HepG2 (cell line): ENCODE measurements around the gene JPT1. TPM values are rescaled to one million over a fixed set of nuclear protein-coding genes. Genes with fewer than 3 reads are reported as not detected.

Source experiments
- CCDC6 ChIP-seq: sonication (generic); formaldehyde crosslinking; IDR thresholded peaks from 2 replicates; pipeline ENCODE4 v1.8.1; 2022; ENCODE audit warnings: mild to moderate bottlenecking, missing genetic modification reagents, moderate library complexity
- CTCF ChIP-seq: sonication (generic); formaldehyde crosslinking; IDR thresholded peaks from 2 replicates; pipeline ENCODE4 v1.5.0; 2020; ENCODE audit warnings: mild to moderate bottlenecking, missing genetic modification reagents, moderate library complexity
- DR1 ChIP-seq: sonication (generic); formaldehyde crosslinking; IDR thresholded peaks from 2 replicates; pipeline ENCODE4 v1.8.0; 2021; ENCODE audit warnings: mild to moderate bottlenecking, missing genetic modification reagents, inconsistent platforms
- ELF4 ChIP-seq: sonication (generic); formaldehyde crosslinking; IDR thresholded peaks from 2 replicates; pipeline ENCODE4 v1.5.0; 2020; ENCODE audit warnings: missing genetic modification reagents, mild to moderate bottlenecking, moderate library complexity, borderline replicate concordance
- HDAC1 ChIP-seq: sonication (generic); formaldehyde crosslinking; IDR thresholded peaks from 2 replicates; pipeline ENCODE4 v1.5.1; 2020; ENCODE audit warnings: mild to moderate bottlenecking, missing genetic modification reagents
- HOXA9 ChIP-seq: sonication (generic); formaldehyde crosslinking; IDR thresholded peaks from 2 replicates; pipeline ENCODE4 v1.8.1; 2022; ENCODE audit warnings: missing genetic modification reagents, mild to moderate bottlenecking, moderate library complexity, borderline replicate concordance
- MEIS1 ChIP-seq: sonication (generic); formaldehyde crosslinking; IDR thresholded peaks from 2 replicates; pipeline ENCODE4 v1.9.0; 2021; ENCODE audit warnings: mild to moderate bottlenecking, missing genetic modification reagents, moderate library complexity, borderline replicate concordance
- NAIF1 ChIP-seq: sonication (generic); formaldehyde crosslinking; IDR thresholded peaks from 2 replicates; pipeline ENCODE4 v1.5.0; 2020; ENCODE audit warnings: mild to moderate bottlenecking, missing genetic modification reagents, borderline replicate concordance
- NCOA5 ChIP-seq: sonication (generic); formaldehyde crosslinking; IDR thresholded peaks from 2 replicates; pipeline ENCODE4 v1.4.0; 2020; ENCODE audit warnings: missing genetic modification reagents
- NFKB2 ChIP-seq: sonication (generic); formaldehyde crosslinking; IDR thresholded peaks from 2 replicates; pipeline ENCODE4 v1.4.0; 2020; ENCODE audit warnings: missing genetic modification reagents, borderline replicate concordance
- NR2F6 ChIP-seq, 2 experiments: IDR thresholded peaks; 2 replicates each; pipeline ENCODE4 v1.6.1; 2016; ENCODE audit warnings: antibody characterized with exemption in 1 of 2, mild to moderate bottlenecking in 1 of 2
- RBFOX2 ChIP-seq: fragments of 200-400 bp; formaldehyde crosslinking; IDR thresholded peaks from 2 replicates; pipeline ENCODE4 v1.6.1; 2017; ENCODE audit warnings: low read depth, mild to moderate bottlenecking, low read length
- RFX1 ChIP-seq: fragments of 450-650 bp; IDR thresholded peaks from 2 replicates; pipeline ENCODE4 v1.6.1; 2017
- SOX6 ChIP-seq, 2 experiments: fragments of 450-650 bp in 1 of 2; sonication (generic) in 1 of 2; formaldehyde crosslinking in 1 of 2; IDR thresholded peaks; 2 replicates each; pipeline versions ENCODE4 v1.4.0 to v1.6.1; 2017 to 2020; ENCODE audit warnings: antibody characterized with exemption in 1 of 2, mild to moderate bottlenecking in 1 of 2, missing genetic modification reagents in 1 of 2
- TEF ChIP-seq: sonication (generic); formaldehyde crosslinking; IDR thresholded peaks from 2 replicates; pipeline ENCODE4 v1.5.0; 2020; ENCODE audit warnings: missing genetic modification reagents
- TFDP1 ChIP-seq: IDR thresholded peaks from 2 replicates; pipeline ENCODE4 v1.6.1; 2016; ENCODE audit warnings: missing compliant biosample characterization, missing genetic modification reagents, borderline replicate concordance
- THAP9 ChIP-seq: sonication (generic); formaldehyde crosslinking; IDR thresholded peaks from 2 replicates; pipeline ENCODE4; 2020; ENCODE audit warnings: missing genetic modification reagents, mild to moderate bottlenecking, borderline replicate concordance
- TP53 ChIP-seq: sonication (generic); formaldehyde crosslinking; conservative IDR thresholded peaks from 2 replicates; pipeline ENCODE4 v1.4.0; 2020; ENCODE audit warnings: missing genetic modification reagents
- ZBTB21 ChIP-seq: sonication (generic); formaldehyde crosslinking; IDR thresholded peaks from 2 replicates; pipeline ENCODE4 v1.4.0; 2020; ENCODE audit warnings: missing genetic modification reagents
- ZNF530 ChIP-seq: sonication (generic); formaldehyde crosslinking; IDR thresholded peaks from 2 replicates; pipeline ENCODE4 v1.5.0; 2020; ENCODE audit warnings: low read depth, mild to moderate bottlenecking, missing genetic modification reagents
- ZNF615 ChIP-seq: sonication (generic); formaldehyde crosslinking; IDR thresholded peaks from 2 replicates; pipeline ENCODE4 v1.5.0; 2020; ENCODE audit warnings: mild to moderate bottlenecking, missing genetic modification reagents, borderline replicate concordance
- ZNF644 ChIP-seq: IDR thresholded peaks from 2 replicates; pipeline ENCODE4 v1.6.1; 2016; ENCODE audit warnings: low read depth
- ZNF7 ChIP-seq: IDR thresholded peaks from 2 replicates; pipeline ENCODE4 v1.6.1; 2016; ENCODE audit warnings: missing biosample characterization, missing genetic modification reagents
- ZNF724P ChIP-seq: sonication (generic); formaldehyde crosslinking; IDR thresholded peaks from 2 replicates; pipeline ENCODE4 v1.8.0; 2022; ENCODE audit warnings: missing genetic modification reagents, borderline replicate concordance
- ZNF766 ChIP-seq: sonication (generic); formaldehyde crosslinking; IDR thresholded peaks from 2 replicates; pipeline ENCODE4 v1.5.0; 2020; ENCODE audit warnings: missing genetic modification reagents, borderline replicate concordance
- ZNF891 ChIP-seq: sonication (generic); formaldehyde crosslinking; IDR thresholded peaks from 2 replicates; pipeline ENCODE4 v1.5.0; 2020; ENCODE audit warnings: mild to moderate bottlenecking, missing genetic modification reagents
- polyA plus RNA-seq, 8 experiments: library from polyadenylated mRNA; depleted of rRNA in 3 of 8; stranded (reverse) in 7 of 8; unstranded in 1 of 8; fragments of >200 nt; fragmentation: Illumina TruSeq in 4 of 8; extraction: Trizol in 4 of 8; gene quantifications; 2 replicates each; pipeline versions ENCODE4 v1.2.1 to v1.2.3, GENCODE V29; 2011 to 2016; ENCODE audit warnings: low read depth in 4 of 8, missing spikeins in 1 of 8, mixed read lengths in 1 of 8; ENCODE audit not compliant: insufficient read depth in 1 of 8
- total RNA-seq, 5 experiments: library from RNA; depleted of rRNA; stranded (reverse); fragments of >200 nt; fragmentation: Illumina TruSeq; extraction: Trizol; gene quantifications; 2 replicates each; pipeline ENCODE4 v1.2.3, GENCODE V29; 2016; ENCODE audit warnings: low read depth in 1 of 5

Gene JPT1
- total and polyA plus RNA-seq, 2 of the 13 experiments (the other 11 are each of a cell fraction or from before 2014, with no cell fraction given): 43.3 to 256 TPM

GRCh38 chr17:75087182-75087557 is 67.1 kb downstream of the JPT1 start (continued):
- TF ChIP-seq ZNF891 (no peak), ZBTB21 (CRISPR knock-in tag) (no peak), MEIS1 (CRISPR knock-in tag) (no peak), RBFOX2 (no peak), RFX1 (no peak), TEF (CRISPR knock-in tag) (no peak), CCDC6 (CRISPR knock-in tag) (no peak; the same call in 1 of the 2 replicates), ZNF530 (CRISPR knock-in tag) (no peak), TFDP1 (CRISPR knock-in tag) (no peak), ZNF615 (no peak), ZNF644 (CRISPR knock-in tag) (no peak), ELF4 (CRISPR knock-in tag) (peak; percentile 30; the same call in 1 of the 2 replicates), NR2F6 (IDR thresholded peaks at IDR 0.05) (no peak), NR2F6 (CRISPR knock-in tag; IDR thresholded peaks at IDR 0.05) (no peak), CTCF (CRISPR knock-in tag) (no peak), HOXA9 (no peak), HDAC1 (no peak; the same call in 1 of the 2 replicates), ZNF7 (CRISPR knock-in tag) (no peak), NAIF1 (CRISPR knock-in tag) (no peak), NCOA5 (CRISPR knock-in tag) (no peak), ZNF724P (CRISPR knock-in tag) (no peak), ZNF766 (no peak), SOX6 (IDR thresholded peaks at IDR 0.05) (no peak), SOX6 (CRISPR knock-in tag; IDR thresholded peaks at IDR 0.05) (0 out of 2 replicates have a peak, but pooled peaks have one; percentile 0), NFKB2 (no peak), TP53 (CRISPR knock-in tag) (no peak), THAP9 (CRISPR knock-in tag) (0 out of 2 replicates have a peak, but pooled peaks have one; percentile 9), DR1 (no peak)
